ENCODE results near the gene HOXB9. TPM values are rescaled to one million over a fixed set of nuclear protein-coding genes. Genes with fewer than 3 reads are reported as not detected.

Gene HOXB9
- not detected in 2 replicates for total RNA-seq

DNA sequence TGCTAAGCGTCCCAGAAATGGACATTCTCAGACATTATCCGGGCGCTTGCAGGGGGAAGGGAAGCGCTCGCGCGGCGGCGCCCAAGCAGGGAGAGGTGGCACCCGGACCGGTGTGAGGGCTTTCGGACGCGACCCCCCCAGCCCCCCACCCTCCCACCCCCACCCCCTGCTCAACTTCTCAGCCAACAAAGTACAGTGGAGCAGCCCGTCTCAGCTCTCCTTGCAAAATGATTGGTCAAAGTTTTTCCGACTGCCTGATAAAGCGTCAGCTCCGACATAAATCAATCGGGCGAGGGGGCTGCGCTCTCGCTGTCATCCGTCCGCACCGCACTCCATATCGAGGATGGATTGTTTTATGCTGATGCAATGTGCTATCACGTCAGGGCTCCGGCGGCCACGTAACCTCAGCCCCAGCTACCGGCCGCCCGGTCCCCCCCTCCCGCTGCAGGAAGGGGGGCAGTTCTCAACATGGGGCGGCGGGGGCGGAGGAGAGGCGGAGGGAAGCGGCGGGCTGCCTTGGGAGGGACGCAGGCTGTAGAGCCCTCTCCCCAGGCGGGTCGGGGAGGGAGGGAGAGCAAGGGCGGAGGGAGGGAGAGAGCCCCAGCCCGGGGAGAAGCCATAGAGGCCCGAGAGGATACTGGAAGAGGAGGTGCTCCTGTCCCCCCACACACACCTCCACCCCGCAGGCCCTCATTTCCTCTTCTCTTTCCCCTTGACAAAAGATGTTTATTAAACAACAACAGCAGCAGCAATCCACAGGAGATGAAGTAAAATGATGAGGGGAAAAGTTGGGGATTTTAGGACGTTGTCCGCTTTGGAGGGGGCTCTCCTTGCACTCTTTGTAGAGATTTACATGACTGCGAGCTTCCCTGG is at the start of gene HOXB9:
TSS of gene HOXB9 (minus strand) at position 114 of the 873 bp plus-strand sequence. CDS start at position 25, 89 bp downstream.

DNA sequence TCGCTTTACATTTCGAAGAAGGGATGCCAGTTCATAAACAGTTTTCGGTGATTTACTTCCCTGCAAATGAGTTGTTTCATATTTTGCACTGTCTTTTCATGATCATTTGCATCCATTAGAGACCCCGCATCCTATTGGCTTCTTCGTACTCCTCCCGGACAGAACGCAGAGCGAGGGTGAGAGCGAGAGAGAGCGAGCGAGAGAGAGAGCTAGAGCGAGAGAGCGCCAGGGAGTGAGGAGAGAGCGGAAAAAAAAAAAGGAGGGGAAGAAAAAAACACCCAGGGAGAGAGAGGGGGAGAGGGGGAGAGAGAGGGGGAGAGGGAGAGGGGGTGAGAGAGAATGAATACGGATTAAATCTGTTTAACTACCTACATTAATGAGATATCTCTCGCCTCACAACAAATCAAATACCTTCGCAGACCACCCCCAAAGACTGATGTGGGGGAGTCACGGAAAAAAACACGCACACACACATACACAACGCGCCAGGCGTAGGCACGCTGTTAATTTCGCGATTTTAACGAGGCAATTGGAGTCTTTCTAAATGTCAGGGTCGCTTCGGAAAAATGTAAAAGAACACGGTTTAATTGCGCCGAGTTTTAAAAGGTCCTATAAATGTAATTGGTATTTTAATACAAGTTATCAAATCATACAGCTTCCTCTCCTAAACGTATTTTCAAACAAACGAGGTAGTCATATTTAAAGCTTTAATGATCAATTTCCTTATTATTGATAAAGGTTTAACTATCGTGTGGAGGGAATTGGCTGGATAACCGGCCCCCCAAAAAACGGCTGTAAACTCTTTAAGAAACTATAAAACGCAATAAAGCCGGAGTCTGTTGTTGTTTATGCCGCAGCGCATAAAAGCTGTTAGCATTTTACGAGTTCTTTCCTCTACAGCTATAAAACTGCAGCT is 10.9 kb downstream of the HOXB9 start, which contains the start of gene HOXB8:
TSS of gene HOXB8 (minus strand) at position 246 of the 916 bp plus-strand sequence. CDS start 588 bp downstream, outside the sequence.

DNA sequence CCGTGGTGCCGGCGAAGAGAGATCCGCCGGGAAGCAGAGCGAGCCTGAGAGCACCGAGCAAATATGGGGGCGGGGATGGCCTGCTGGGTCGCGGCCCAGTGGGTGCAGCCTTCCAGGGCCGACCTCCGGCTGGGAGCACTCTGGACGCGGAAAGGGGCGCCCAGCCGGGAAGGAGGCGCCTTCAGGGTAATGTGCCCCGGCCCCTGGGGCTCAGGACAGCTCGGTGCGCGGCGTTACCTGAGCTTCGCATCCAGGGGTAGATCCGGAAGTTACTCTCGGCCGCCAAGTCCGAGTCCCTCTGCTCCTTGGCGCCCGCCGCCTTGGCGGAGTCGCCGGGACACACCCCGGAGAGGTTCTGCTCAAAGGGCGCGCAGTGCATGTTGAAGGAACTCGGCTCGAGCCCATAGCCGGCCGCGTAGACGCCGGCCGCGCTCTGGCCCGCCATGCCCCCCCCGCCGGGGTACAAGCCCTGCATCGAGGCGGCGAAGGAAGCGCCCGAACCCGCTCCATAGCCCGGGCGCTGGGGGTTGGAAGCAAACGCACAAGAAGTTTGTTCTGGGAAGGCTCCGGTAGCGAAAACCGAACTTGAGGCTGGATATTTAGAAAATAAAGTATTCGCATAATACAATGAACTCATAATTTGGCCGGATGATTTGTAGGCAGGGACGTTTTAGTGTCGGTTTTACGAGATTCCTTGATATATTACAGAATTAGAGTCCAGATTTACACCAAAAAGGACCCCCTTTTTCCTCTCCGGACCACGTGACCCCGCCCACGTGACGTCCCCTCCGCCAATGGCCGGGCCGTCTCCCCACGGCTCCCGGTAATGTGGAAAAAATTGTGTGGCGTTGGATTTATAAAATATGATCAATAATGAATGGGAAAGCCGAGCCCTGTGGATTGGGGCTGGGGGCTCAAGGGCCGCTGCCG is 15.6 kb downstream of the HOXB9 start, which contains the start of gene HOXB7:
TSS of gene HOXB7 (minus strand) at position 736 of the 930 bp plus-strand sequence. CDS start at position 637, 99 bp downstream.

GRCh38 chr17:48604770-48605329 is 21.3 kb downstream of the HOXB9 start, which contains the start of gene HOXB6:
TSS of gene HOXB6 (minus strand) at chr17:48604986. CDS start at chr17:48598150, 6,836 bp downstream.

GRCh38 chr17:48593126-48593829 is 32.9 kb downstream of the HOXB9 start, which contains the start of gene HOXB5:
TSS of gene HOXB5 (minus strand) at chr17:48593779. CDS start at chr17:48593682, 97 bp downstream.

DNA sequence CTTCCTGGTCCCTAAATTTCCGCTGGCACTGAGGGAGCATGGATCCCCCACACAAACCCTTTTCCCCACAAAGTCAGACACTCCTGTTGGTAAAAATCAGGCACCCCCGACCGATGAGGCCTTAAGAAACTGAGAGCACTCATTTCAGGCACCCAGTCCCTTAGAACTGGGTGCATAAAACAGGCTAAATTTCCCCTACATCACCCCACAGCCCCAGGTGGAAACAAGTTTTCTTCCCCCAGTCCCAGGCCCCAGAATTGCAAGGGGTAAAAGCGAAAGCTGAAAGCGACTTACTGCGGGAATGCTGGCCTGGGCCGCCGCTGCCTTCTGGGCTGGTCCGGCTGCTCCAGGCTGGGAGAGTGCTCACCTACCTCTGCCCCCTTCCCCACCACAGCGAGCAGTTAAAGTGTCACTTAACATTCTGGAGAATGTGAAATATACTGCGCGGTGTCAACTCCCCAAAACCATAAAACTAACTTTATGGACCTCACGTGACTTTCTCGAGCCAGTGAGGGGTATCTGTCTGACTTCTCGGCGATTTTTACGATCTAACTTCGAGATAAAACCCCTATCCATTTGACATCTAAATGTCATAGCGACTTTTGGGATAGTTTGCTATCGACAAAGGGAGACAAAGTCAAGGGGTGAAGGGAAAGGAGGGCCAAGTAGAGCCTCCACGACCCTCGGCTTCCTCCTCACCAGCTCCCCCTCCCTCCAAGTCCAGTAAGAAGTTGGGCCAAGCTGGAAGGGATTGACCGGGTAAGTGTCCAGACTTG is 36.1 kb downstream of the HOXB9 start, which contains the start of gene HOXB3:
TSS of gene HOXB3 (minus strand) at position 411 of the 776 bp plus-strand sequence. CDS start 37,767 bp downstream, outside the sequence.

GRCh38 chr17:48577946-48578615 is 48.1 kb downstream of the HOXB9 start, which contains the start of gene HOXB4:
TSS of gene HOXB4 (minus strand) at chr17:48578350. CDS start at chr17:48578319, 31 bp downstream.

Other genes starting within 250 kb of the HOXB9 start
- gene SKAP1, start 196.1 kb downstream of the HOXB9 start, total RNA-seq, result not detected in 2 replicates
- not detected in 2 replicates for gene HOXB1, start 95.3 kb downstream of the HOXB9 start, total RNA-seq
- gene HOXB2, start 81.2 kb downstream of the HOXB9 start, total RNA-seq, result 0.55 and 0.85 TPM in 2 replicates
- gene HOXB4, start 48.0 kb downstream of the HOXB9 start, total RNA-seq, result under 0.01 TPM in 1 of 2 replicates, not detected in the other
- under 0.01 and 0.28 TPM in 2 replicates for gene HOXB3, start 36.1 kb downstream of the HOXB9 start, total RNA-seq
- not detected in 2 replicates for gene HOXB5, start 32.6 kb downstream of the HOXB9 start, total RNA-seq
- gene HOXB6, start 21.4 kb downstream of the HOXB9 start, total RNA-seq, result 0.09 TPM in 1 of 2 replicates, not detected in the other
- not detected in 2 replicates for gene HOXB7, start 15.3 kb downstream of the HOXB9 start, total RNA-seq
- gene HOXB8, start 11.1 kb downstream of the HOXB9 start, total RNA-seq, result not detected in 2 replicates
- not detected in 2 replicates for gene PRAC1, start 96.2 kb upstream of the HOXB9 start, total RNA-seq
- 0.46 TPM in 1 of 2 replicates, not detected in the other for gene PRAC2, start 96.8 kb upstream of the HOXB9 start, total RNA-seq
- 0.28 and 0.74 TPM in 2 replicates for gene HOXB13, start 102.4 kb upstream of the HOXB9 start, total RNA-seq
- 0.18 and 0.57 TPM in 2 replicates for gene TTLL6, start 190.9 kb upstream of the HOXB9 start, total RNA-seq
- 46.4 and 48.2 TPM in 2 replicates for gene CALCOCO2, start 204.7 kb upstream of the HOXB9 start, total RNA-seq

Data from smooth muscle cell of bladder (primary cell).